ENCODE data around the gene NADK2. TPM values are rescaled to one million over a fixed set of nuclear protein-coding genes. Genes with fewer than 3 reads are reported as not detected.

NADK2 gene
- total RNA-seq, 1 experiment from 2014 or later = 12.2 TPM

DNA sequence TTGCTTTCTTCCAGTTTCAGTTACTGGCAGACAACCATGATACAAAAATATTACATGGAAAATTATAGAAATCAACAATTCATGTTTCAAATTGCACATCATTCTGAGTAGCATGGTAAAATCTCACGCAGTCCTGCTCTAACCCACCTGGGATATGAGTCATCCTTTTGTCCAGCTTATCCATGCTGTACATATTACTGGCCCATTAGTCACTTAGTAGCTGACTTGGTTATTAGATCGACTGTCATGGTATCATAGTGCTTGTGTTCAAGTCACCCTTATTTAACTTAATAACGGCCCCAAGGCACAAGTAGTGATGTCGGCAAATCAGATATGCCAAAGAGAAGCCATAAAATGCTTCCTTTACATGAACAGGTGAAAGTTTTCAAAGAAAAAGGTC lies 41.2 kb downstream of the NADK2 start:
- Histone ChIP-seq H4K5ac (ENCODE audit: insufficient read length, low read depth, low read length) (no peak overlapping the region), H2AFZ (ENCODE audit: low read length) (no peak overlapping the region), H3K23ac (ENCODE audit: insufficient read length, low read depth, low read length) (no peak overlapping the region), H4K20me1 (ENCODE audit: control insufficient read depth, insufficient read depth, insufficient read length) (no peaks in the 10 kb centered on the region), H2AK5ac (ENCODE audit: insufficient read length, low read length) (no peak overlapping the region), H3K14ac (ENCODE audit: insufficient read depth, low read length) (no peak overlapping the region), H3K18ac (ENCODE audit: insufficient read length, low read depth, low read length) (no peak overlapping the region), H3K4me1 (ENCODE audit: insufficient read depth, low read length) (no peaks in the 10 kb centered on the region), H2BK5ac (ENCODE audit: insufficient read length, low read length) (no peak overlapping the region), H4K8ac (replicated peaks; ENCODE audit: insufficient read length, low read depth, low read length) (no peak overlapping the region), H3K27ac (ENCODE audit: insufficient read length, low read depth, low read length) (no peak overlapping the region), H4K91ac (ENCODE audit: insufficient read length, low read depth, low read length) (no peak overlapping the region), H3K27me3 (ENCODE audit: insufficient read depth, low read length) (no peaks in the 10 kb centered on the region), H3K4ac (ENCODE audit: low read depth, low read length) (no peak overlapping the region), H3T11ph (ENCODE audit: low read length) (no peak overlapping the region), H2BK12ac (ENCODE audit: insufficient read length, low read depth, low read length) (no peak overlapping the region), H3K79me2 (ENCODE audit: insufficient read depth, low read length) (no peaks in the 10 kb centered on the region), H3K79me1 (ENCODE audit: insufficient read depth, low read depth, low read length, poor library complexity, severe bottlenecking) (no peaks in the 10 kb centered on the region), H3K9ac (ENCODE audit: extremely low read depth, insufficient read length, low read length) (no peak overlapping the region), H2BK120ac (ENCODE audit: low read depth, low read length, poor library complexity, severe bottlenecking) (no peak overlapping the region), H2BK20ac (ENCODE audit: low read depth, low read length, poor library complexity, severe bottlenecking) (no peak overlapping the region), H3K4me2 (ENCODE audit: insufficient read depth, insufficient read length, low read length) (no peak overlapping the region), H3K56ac (ENCODE audit: insufficient read length, low read depth, low read length) (no peak overlapping the region), H3K9me3 (ENCODE audit: control insufficient read depth, low read depth, low read length) (no peaks in the 10 kb centered on the region), H3K23me2 (ENCODE audit: insufficient read length, low read depth, low read length, poor library complexity, severe bottlenecking) (no peaks in the 10 kb centered on the region), H2BK15ac (ENCODE audit: low read depth, low read length) (no peak overlapping the region)
- no peak for DNase-seq
- Mint-ChIP-seq H3K9me3 (no peaks in the 10 kb centered on the region), H3K36me3 (ENCODE audit: insufficient read depth in 1 of 3, low read depth in 3 of 3) (peaks cover 2 to 16% (median 7%) of the 10 kb centered on the region in 3 experiments; a peak in 5 of 7 replicates), H3K4me1 (no peaks in the 10 kb centered on the region), H3K27me3 (ENCODE audit: low read depth) (no peaks in the 10 kb centered on the region), H3K27ac (no peak overlapping the region), H3K4me3 (no peak overlapping the region)
- TF ChIP-seq CTCF (conservative IDR thresholded peaks at IDR 0.05) = no peak
- no CpG with 5 or more reads among the region's 4 CpGs for WGBS (ENCODE audit: extremely low coverage, insufficient read length, low lambda C conversion rate)
